MM.1S (cell line): ENCODE results near the gene SEPTIN8.

ENCODE experiments used
- DNase-seq: peaks from one replicate; pipeline ENCODE4 v3.0.0-alpha.2; 2015
- H2AFZ ChIP-seq: fragments of 300-600 bp; sonication (generic); 2 replicates; pipeline ENCODE4 v1.6.0; 2016; ENCODE audit warnings: antibody characterized with exemption, low read length
- H3F3A ChIP-seq: fragments of 300-600 bp; sonication (generic); 2 replicates; pipeline ENCODE4 v1.6.1; 2016; ENCODE audit warnings: mild to moderate bottlenecking, antibody characterized with exemption, low read length, moderate library complexity, mixed read lengths; ENCODE audit not compliant: insufficient read depth
- H3K27ac ChIP-seq: fragments of 300-600 bp; sonication (generic); 2 replicates; pipeline ENCODE4 v1.5.1; 2016; ENCODE audit warnings: mild to moderate bottlenecking, low read length
- H3K27me3 ChIP-seq: fragments of 300-600 bp; sonication (generic); replicated peaks from 2 replicates; pipeline ENCODE4 v1.6.0; 2016; ENCODE audit warnings: low read length; ENCODE audit not compliant: insufficient read depth
- H3K36me3 ChIP-seq: fragments of 300-600 bp; sonication (generic); replicated peaks from 2 replicates; pipeline ENCODE4 v1.6.1; 2016; ENCODE audit warnings: mild to moderate bottlenecking, low read length, mixed read lengths; ENCODE audit not compliant: insufficient read depth
- H3K4me1 ChIP-seq: fragments of 300-600 bp; sonication (generic); 2 replicates; pipeline ENCODE4 v1.6.1; 2016; ENCODE audit warnings: low read length, mixed read lengths
- H3K4me2 ChIP-seq: fragments of 300-600 bp; sonication (generic); 2 replicates; pipeline ENCODE4 v1.6.0; 2016; ENCODE audit warnings: low read depth, low read length
- H3K4me3 ChIP-seq: fragments of 300-600 bp; sonication (generic); 2 replicates; pipeline ENCODE4 v1.5.1; 2016; ENCODE audit warnings: low read length, mixed read lengths
- H3K79me2 ChIP-seq: fragments of 300-600 bp; sonication (generic); 2 replicates; pipeline ENCODE4 v1.6.1; 2016; ENCODE audit warnings: mixed run types, low read length, mixed read lengths
- H3K9ac ChIP-seq: fragments of 300-600 bp; sonication (generic); 2 replicates; pipeline ENCODE4 v1.6.1; 2016; ENCODE audit warnings: low read length, mixed read lengths
- H3K9me2 ChIP-seq: fragments of 300-600 bp; sonication (generic); replicated peaks from 2 replicates; pipeline ENCODE4 v1.6.1; 2016; ENCODE audit warnings: mild to moderate bottlenecking, low read length, mixed read lengths; ENCODE audit not compliant: insufficient read depth
- H3K9me3 ChIP-seq: fragments of 300-600 bp; sonication (generic); replicated peaks from 2 replicates; pipeline ENCODE4 v1.6.1; 2016; ENCODE audit warnings: mild to moderate bottlenecking, low read length, mixed read lengths; ENCODE audit not compliant: insufficient read depth
- H4K20me1 ChIP-seq: fragments of 300-600 bp; sonication (generic); 2 replicates; pipeline ENCODE4 v1.6.1; 2016; ENCODE audit warnings: mild to moderate bottlenecking, low read length, moderate library complexity, mixed read lengths; ENCODE audit not compliant: insufficient read depth
- EZH2 ChIP-seq: fragments of 300-600 bp; sonication (generic); optimal IDR thresholded peaks from 2 replicates; pipeline ENCODE3; 2017; ENCODE audit warnings: low read depth, mild to moderate bottlenecking, antibody characterized with exemption, low read length, mixed read lengths
- EZH2phosphoT487 ChIP-seq: fragments of 300-600 bp; sonication (generic); IDR thresholded peaks from 2 replicates; pipeline ENCODE4 v1.6.1; 2018; ENCODE audit warnings: antibody characterized with exemption, low read length
- TF ChIP-seq, protein P1 (sequence below): fragments of 300-600 bp; sonication (generic); IDR thresholded peaks from 2 replicates; pipeline ENCODE4 v1.5.1; 2016; ENCODE audit warnings: antibody characterized with exemption, low read length, mixed read lengths

SEPTIN8 gene

DNA sequence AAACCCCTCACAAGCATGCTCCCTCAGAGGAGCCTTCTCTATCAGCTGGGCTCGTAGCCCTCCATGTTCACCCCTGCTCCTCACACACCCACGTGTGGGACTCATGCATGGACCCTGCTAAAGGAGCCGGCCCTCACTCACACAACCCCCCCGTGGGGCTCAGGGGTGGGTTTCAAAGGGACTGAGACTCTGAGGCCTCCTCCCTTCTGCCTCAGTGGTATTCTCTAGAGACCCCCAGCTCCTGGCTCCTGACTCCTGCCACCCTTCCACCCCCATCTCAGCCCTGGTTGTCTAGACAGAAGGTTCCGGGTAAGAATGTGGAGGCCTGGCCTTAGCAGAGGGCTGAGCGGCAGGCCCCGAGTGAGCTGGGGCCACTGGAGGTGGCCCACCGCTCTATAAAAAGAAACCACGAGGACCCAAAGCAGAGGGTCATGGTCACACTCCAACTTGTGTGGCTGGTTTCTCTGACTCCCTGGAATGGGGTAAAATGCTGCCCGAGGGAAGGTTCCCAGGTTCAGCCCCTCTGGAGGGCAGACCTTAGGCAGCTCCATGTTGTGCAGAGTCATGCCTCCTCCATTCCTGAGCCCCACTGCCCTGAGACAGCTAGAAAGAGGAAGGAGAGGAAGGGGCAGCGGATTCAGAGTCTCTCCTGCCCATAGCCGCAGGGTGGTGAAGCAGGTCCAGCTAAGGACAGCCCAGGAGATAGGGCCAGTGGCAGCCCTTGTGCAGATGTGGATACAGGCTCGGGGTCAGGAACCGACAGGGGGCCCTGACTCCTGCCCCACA lies 10.8 kb downstream of the SEPTIN8 start:
- Histone ChIP-seq H2AFZ (no peak overlapping the region), H3K36me3 (no peaks in the 10 kb centered on the region), H3F3A (no peaks in the 10 kb centered on the region), H3K9me3 (no peaks in the 10 kb centered on the region), H4K20me1 (no peaks in the 10 kb centered on the region), H3K27me3 (no peaks in the 10 kb centered on the region), H3K4me2 (no peak overlapping the region), H3K4me1 (no peaks in the 10 kb centered on the region), H3K4me3 (no peak overlapping the region), H3K9ac (no peak overlapping the region), H3K79me2 (no peaks in the 10 kb centered on the region), H3K27ac (no peak overlapping the region), H3K9me2 (no peaks in the 10 kb centered on the region)
- no peak for DNase-seq
- no peak for TF ChIP-seq EZH2phosphoT487
- TF ChIP-seq EZH2, result no peak
- TF ChIP-seq, protein P1, sequence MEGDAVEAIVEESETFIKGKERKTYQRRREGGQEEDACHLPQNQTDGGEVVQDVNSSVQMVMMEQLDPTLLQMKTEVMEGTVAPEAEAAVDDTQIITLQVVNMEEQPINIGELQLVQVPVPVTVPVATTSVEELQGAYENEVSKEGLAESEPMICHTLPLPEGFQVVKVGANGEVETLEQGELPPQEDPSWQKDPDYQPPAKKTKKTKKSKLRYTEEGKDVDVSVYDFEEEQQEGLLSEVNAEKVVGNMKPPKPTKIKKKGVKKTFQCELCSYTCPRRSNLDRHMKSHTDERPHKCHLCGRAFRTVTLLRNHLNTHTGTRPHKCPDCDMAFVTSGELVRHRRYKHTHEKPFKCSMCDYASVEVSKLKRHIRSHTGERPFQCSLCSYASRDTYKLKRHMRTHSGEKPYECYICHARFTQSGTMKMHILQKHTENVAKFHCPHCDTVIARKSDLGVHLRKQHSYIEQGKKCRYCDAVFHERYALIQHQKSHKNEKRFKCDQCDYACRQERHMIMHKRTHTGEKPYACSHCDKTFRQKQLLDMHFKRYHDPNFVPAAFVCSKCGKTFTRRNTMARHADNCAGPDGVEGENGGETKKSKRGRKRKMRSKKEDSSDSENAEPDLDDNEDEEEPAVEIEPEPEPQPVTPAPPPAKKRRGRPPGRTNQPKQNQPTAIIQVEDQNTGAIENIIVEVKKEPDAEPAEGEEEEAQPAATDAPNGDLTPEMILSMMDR, result no peak

DNA sequence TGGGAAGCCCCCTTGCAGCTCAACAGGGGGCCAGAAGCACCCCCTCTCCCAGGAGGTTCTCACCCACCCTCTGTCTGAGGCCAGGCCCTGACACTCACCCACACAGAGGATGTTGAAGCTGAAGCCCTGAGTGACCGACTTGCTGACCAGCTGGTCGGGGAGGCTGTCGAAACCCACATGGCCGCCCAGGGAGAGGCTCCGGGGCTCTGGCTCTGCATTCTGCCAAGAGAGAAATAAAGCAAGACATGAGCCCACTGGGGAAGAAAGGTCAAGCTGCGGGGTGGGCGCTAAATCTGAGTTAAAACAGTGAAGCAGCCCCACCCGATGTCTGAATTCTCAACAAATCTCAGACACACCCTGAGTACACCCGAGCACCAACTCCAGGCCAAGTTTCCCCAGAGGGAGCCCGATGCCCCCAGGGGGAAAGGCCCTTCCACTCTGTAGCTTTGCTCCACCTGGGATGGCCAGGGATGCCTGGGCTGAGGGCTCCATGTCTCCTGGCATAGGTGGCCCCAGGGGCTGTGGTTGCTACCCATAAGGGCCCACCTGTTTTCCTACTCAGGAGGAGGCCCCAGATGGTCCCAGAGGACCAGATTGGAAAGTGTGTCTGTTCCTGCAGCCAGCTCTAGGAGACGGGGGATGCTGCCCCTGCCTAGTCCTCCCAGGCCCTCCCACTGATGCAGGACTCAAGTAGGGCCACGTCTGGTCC lies 11.6 kb downstream of the SEPTIN8 start:
- no peaks in the 10 kb centered on the region for H4K20me1 ChIP-seq
- TF ChIP-seq, protein P1, result no peak
- TF ChIP-seq EZH2phosphoT487, result no peak
- TF ChIP-seq EZH2, result no peak
- H3K27ac ChIP-seq, result no peak overlapping the region
- H3K27me3 ChIP-seq, result no peaks in the 10 kb centered on the region
- no peak overlapping the region for H3K4me3 ChIP-seq
- DNase-seq, result no peak
- H3K9me2 ChIP-seq, result no peaks in the 10 kb centered on the region
- H2AFZ ChIP-seq, result no peak overlapping the region
- H3K9me3 ChIP-seq, result no peaks in the 10 kb centered on the region
- no peak overlapping the region for H3K4me2 ChIP-seq
- no peaks in the 10 kb centered on the region for H3K79me2 ChIP-seq
- no peaks in the 10 kb centered on the region for H3F3A ChIP-seq
- no peaks in the 10 kb centered on the region for H3K36me3 ChIP-seq
- no peak overlapping the region for H3K9ac ChIP-seq
- H3K4me1 ChIP-seq, result no peaks in the 10 kb centered on the region

DNA sequence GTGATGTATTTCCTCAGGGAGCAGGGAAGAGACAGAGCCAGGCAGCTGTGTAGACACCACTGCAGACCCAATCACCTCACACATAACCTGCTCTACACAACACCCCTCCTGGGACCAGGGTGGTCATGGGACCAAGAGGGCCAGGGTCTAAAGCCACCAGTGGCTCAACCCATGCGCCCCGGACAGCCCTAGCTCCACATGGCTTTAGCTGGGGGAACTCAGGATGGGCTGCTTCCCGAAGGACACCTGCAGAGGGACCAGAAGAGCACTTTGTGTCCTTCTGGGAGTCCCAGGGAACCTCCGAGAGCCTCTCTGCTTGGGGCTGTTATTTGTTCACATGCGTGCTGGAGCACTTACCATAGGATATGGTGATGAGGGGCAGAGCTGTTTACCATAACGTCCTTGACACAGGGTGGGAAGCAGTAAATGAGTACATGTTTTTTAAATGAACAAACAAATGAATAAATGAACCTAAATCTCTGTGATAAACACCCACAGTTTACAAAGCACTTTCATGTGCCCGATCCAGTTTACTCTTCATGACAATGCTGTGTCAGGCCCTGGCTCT lies 12.3 kb downstream of the SEPTIN8 start:
- Histone ChIP-seq H3F3A (no peaks in the 10 kb centered on the region), H2AFZ (no peak overlapping the region), H3K9me2 (no peaks in the 10 kb centered on the region), H3K9me3 (no peaks in the 10 kb centered on the region), H3K27ac (no peak overlapping the region), H3K36me3 (no peaks in the 10 kb centered on the region), H3K4me3 (no peak overlapping the region), H3K9ac (no peak overlapping the region), H3K27me3 (no peaks in the 10 kb centered on the region), H3K4me2 (no peak overlapping the region), H4K20me1 (no peaks in the 10 kb centered on the region), H3K79me2 (no peaks in the 10 kb centered on the region), H3K4me1 (no peaks in the 10 kb centered on the region)
- no peak for TF ChIP-seq EZH2phosphoT487
- no peak for TF ChIP-seq EZH2
- TF ChIP-seq, protein P1, result no peak
- no peak for DNase-seq
